Measurements from ENCODE around the gene MAP3K19. TPM values are rescaled to one million over a fixed set of nuclear protein-coding genes. Genes with fewer than 3 reads are reported as not detected.

The MAP3K19 gene
- total and polyA plus RNA-seq, 10 of the 15 experiments (the other 5 are each of a cell fraction or from before 2014, with no cell fraction given) = 0.05 TPM; not detected in 9

DNA sequence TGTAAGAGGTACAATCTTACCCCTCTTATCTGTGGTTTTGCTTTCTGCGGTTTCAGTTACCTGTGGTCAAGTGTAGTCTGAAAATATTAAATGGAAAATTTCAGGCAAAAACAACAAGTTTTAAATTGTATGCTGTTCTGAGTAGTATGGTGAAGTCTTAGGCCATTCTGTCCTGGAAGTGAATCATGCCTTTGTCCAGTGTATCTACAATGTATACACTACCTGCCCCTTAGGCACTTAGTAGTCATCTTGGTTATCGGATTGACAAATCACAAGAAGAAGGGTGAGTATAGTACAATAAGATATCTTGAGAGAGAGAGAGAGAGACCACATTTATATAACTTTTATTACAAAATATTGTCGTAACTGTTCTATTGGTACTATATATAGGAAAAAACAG is 48.3 kb upstream of the MAP3K19 start:
- no peak overlapping the region for H3K4me2 ChIP-seq (ENCODE audit: control insufficient read depth, insufficient read depth)
- peaks cover 0 to 10% of the 10 kb centered on the region in 2 experiments; a peak in 2 of 4 replicates for H3K36me3 ChIP-seq (ENCODE audit: control insufficient read depth in 2 of 2, insufficient read depth in 2 of 2, low read length in 1 of 2)
- ChIA-PET SMC1A (ENCODE audit: uncharacterized antibody, unreplicated experiment) (no interaction called here), CTCF (no interaction called here), POLR2A (interaction anchor here (1.0 kb wide), 1 partner anchor 22 kb away, joined by 3 read pairs; no protein-coding TSS in a partner anchor), RAD21 (ENCODE audit: unreplicated experiment) (no interaction called here)
- H4K20me1 ChIP-seq (ENCODE audit: control insufficient read depth, insufficient read depth) = no peaks in the 10 kb centered on the region
- no peak overlapping the region for H3K27ac ChIP-seq (ENCODE audit: control insufficient read depth, insufficient read depth)
- FAIRE-seq = no peak
- no peaks in the 10 kb centered on the region for H3K27me3 ChIP-seq (replicated peaks in 1 of 2; ENCODE audit: control insufficient read depth in 2 of 2, insufficient read depth in 2 of 2, low read length in 1 of 2)
- no TSS peak for BruUV-seq (replicated peaks)
- H3K4me3 ChIP-seq = no peak overlapping the region
- H3K9me3 ChIP-seq (replicated peaks; ENCODE audit: control insufficient read depth, insufficient read depth, low read length) = no peaks in the 10 kb centered on the region
- TF ChIP-seq, protein P1, sequence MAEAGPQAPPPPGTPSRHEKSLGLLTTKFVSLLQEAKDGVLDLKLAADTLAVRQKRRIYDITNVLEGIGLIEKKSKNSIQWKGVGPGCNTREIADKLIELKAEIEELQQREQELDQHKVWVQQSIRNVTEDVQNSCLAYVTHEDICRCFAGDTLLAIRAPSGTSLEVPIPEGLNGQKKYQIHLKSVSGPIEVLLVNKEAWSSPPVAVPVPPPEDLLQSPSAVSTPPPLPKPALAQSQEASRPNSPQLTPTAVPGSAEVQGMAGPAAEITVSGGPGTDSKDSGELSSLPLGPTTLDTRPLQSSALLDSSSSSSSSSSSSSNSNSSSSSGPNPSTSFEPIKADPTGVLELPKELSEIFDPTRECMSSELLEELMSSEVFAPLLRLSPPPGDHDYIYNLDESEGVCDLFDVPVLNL (IDR thresholded peaks at IDR 0.05; ENCODE audit: low read depth, low read length) = no peak
- TF ChIP-seq GABPA (IDR thresholded peaks at IDR 0.05; ENCODE audit: low read depth) (no peak), RB1 (IDR thresholded peaks at IDR 0.05; ENCODE audit: borderline replicate concordance) (no peak), CREB1 (IDR thresholded peaks at IDR 0.05; ENCODE audit: low read depth) (no peak), EGR1 (IDR thresholded peaks at IDR 0.05; ENCODE audit: borderline replicate concordance in 1 of 2, low read depth in 2 of 2, low read length in 2 of 2) (no peak), IRF5 (IDR thresholded peaks at IDR 0.05; ENCODE audit: borderline replicate concordance) (no peak), ZNF274 (IDR thresholded peaks at IDR 0.05; ENCODE audit: insufficient read depth, insufficient read length) (no peak), POU2F2 (IDR thresholded peaks at IDR 0.05; ENCODE audit: borderline replicate concordance, low read depth, low read length) (no peak), IRF4 (IDR thresholded peaks at IDR 0.05; ENCODE audit: low read depth, low read length) (no peak), CHD4 (IDR thresholded peaks at IDR 0.05) (no peak), CBX5 (IDR thresholded peaks at IDR 0.05; ENCODE audit: low read depth) (no peak), ZSCAN29 (IDR thresholded peaks at IDR 0.05) (no peak), YY1 (IDR thresholded peaks at IDR 0.05; ENCODE audit: low read depth, low read length) (no peak), LARP7 (IDR thresholded peaks at IDR 0.05) (no peak), RFX5 (IDR thresholded peaks at IDR 0.05; ENCODE audit: low read depth, low read length) (no peak), MXI1 (IDR thresholded peaks at IDR 0.05; ENCODE audit: low read depth, low read length) (no peak), SPI1 (IDR thresholded peaks at IDR 0.05; ENCODE audit: borderline replicate concordance, insufficient read depth, low read depth, low read length) (no peak), CBX3 (IDR thresholded peaks at IDR 0.05; ENCODE audit: borderline replicate concordance, low read depth) (no peak), JUND (IDR thresholded peaks at IDR 0.05; ENCODE audit: low read depth, low read length) (no peak)
- TF ChIP-seq, protein P2, sequence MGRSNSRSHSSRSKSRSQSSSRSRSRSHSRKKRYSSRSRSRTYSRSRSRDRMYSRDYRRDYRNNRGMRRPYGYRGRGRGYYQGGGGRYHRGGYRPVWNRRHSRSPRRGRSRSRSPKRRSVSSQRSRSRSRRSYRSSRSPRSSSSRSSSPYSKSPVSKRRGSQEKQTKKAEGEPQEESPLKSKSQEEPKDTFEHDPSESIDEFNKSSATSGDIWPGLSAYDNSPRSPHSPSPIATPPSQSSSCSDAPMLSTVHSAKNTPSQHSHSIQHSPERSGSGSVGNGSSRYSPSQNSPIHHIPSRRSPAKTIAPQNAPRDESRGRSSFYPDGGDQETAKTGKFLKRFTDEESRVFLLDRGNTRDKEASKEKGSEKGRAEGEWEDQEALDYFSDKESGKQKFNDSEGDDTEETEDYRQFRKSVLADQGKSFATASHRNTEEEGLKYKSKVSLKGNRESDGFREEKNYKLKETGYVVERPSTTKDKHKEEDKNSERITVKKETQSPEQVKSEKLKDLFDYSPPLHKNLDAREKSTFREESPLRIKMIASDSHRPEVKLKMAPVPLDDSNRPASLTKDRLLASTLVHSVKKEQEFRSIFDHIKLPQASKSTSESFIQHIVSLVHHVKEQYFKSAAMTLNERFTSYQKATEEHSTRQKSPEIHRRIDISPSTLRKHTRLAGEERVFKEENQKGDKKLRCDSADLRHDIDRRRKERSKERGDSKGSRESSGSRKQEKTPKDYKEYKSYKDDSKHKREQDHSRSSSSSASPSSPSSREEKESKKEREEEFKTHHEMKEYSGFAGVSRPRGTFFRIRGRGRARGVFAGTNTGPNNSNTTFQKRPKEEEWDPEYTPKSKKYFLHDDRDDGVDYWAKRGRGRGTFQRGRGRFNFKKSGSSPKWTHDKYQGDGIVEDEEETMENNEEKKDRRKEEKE (IDR thresholded peaks at IDR 0.05) = no peak
- no peak overlapping the region for H2AFZ ChIP-seq (ENCODE audit: control insufficient read depth, low read depth, low read length)
- ATAC-seq = no peak
- H3K79me2 ChIP-seq (ENCODE audit: control insufficient read depth, insufficient read depth, low read length) = no peaks in the 10 kb centered on the region
- 100% methylated on average over 3 of the region's 3 CpGs for WGBS (ENCODE audit: insufficient coverage, insufficient replicate concordance, low lambda C conversion rate, missing lambda C conversion rate)
- H3K9ac ChIP-seq (ENCODE audit: control insufficient read depth, insufficient read depth, low read length) = no peak overlapping the region
- DNase-seq (ENCODE audit: low read depth, low spot score) = no peak
- H3K4me1 ChIP-seq (ENCODE audit: control insufficient read depth, insufficient read depth, low read length) = no peaks in the 10 kb centered on the region
- in situ Hi-C loops (cut with MboI) = no loop called here
- intact Hi-C loops (cut with micrococcal nuclease; ENCODE audit: unreplicated experiment) = no loop called here

Measured in GM12878 (cell line).